Lower leg skin (tissue), 3 donors: Measurements from ENCODE around the gene ST6GAL1.

ENCODE experiments used
- CTCF ChIP-seq, 3 donors: fragments of 450-650 bp; IDR thresholded peaks; one replicate each; pipeline ENCODE4 v1.5.1; 2016; ENCODE audit warnings: antibody characterized with exemption in 3 of 3, mild to moderate bottlenecking in 3 of 3, moderate library complexity in 2 of 3
- POLR2A ChIP-seq, 2 donors: fragments of 450-650 bp; IDR thresholded peaks; one replicate each; pipeline ENCODE4 v1.6.1; 2016 to 2017; ENCODE audit warnings: antibody characterized with exemption in 2 of 2, mild to moderate bottlenecking in 1 of 2, moderate library complexity in 1 of 2

- TF ChIP-seq POLR2A (IDR thresholded peaks at IDR 0.05) (no peak), CTCF (IDR thresholded peaks at IDR 0.05) (no peak)
Measured at GRCh38 chr3:187074846-187075245, 144.5 kb downstream of the ST6GAL1 start.
